GM19023 (cell line): ENCODE results near the gene WDR77.

Experiments used
- ATAC-seq: cut with Tn5 transposase; IDR thresholded peaks from one replicate; pipeline ENCODE4 v1.9.1; 2021; ENCODE audit warnings: mild to moderate bottlenecking, moderate library complexity; ENCODE audit not compliant: unreplicated experiment

WDR77 gene

GRCh38 chr1:111470596-111470995 is 21.5 kb upstream of the WDR77 start:
- no peak for ATAC-seq

DNA sequence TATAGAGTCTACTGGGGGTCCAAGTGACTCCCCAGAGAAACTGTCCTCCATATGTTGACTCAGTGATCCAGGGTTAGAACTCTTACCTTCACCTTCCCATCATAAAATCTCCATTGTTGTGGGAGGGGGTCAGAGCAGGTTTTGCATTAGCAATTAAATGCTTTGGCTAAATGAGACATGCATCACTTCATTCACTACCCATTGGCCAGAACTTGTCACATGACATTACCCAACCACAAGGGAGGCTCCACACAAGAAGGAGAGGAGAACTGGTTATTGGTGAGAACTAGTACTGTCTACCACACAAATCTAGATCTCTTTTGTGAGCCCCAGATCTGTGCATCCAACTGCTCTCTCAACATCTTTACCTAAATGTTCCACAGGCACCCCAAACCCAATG is 20.5 kb upstream of the WDR77 start:
- no peak for ATAC-seq

DNA sequence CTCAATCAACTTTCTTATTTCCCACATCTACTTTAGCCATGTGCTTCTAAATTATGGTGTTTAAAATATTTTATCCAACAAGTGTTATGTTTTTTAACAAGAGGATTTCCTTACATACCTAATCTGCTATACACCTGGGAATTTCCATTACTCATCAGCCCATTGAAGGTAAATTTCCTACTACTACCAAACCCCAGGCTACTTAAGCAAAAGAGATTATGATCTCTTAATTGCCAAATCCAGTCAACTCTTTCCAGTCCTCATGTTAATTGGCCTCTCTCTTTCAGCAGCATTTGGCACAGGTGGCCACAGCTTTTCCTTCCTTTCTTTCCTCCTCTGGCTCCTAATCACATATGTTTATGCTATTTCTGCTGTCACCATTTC is 19.7 kb upstream of the WDR77 start:
- ATAC-seq, result no peak

- no peak for ATAC-seq
Observed at GRCh38 chr1:111467865-111468716, 19.0 kb upstream of the WDR77 start.

GRCh38 chr1:111466480-111466879 is 17.4 kb upstream of the WDR77 start:
- ATAC-seq, result no peak

- no peak for ATAC-seq
Observed at GRCh38 chr1:111465754-111466153, 16.7 kb upstream of the WDR77 start.

DNA sequence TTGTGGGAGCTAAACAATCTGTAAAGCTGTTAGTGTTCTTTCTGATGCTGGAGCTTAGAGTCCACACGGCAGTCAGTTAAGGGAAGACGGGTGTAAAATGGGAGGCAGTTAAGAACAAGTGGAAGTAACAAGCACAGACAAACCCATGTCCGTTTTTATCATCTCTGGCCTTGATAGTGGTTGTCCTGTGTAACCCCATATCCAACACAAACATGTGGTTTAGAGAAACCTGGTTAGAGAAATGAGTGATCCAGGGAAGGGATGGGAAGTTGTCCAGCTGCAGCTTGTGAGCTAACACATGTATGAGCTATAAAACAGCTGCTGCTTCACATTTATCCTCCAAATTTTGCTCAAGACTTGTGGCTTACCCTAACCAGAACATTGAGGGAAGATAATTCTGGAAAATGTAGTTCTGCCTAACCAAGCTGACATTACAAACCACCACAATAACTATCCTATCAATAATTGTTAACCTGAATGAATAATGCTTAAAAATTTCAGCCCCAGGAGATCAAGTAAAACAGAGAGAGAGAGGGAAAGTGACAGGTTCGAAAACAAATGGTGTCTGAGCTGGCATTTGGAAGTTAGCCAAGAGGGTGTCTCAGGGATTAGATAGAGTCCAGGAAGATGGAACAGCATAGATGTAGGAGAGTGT is 14.1 kb upstream of the WDR77 start:
- no peak for ATAC-seq

GRCh38 chr1:111462370-111463028 is 13.4 kb upstream of the WDR77 start:
- no peak for ATAC-seq

GRCh38 chr1:111461765-111462164 is 12.7 kb upstream of the WDR77 start:
- ATAC-seq, result no peak

DNA sequence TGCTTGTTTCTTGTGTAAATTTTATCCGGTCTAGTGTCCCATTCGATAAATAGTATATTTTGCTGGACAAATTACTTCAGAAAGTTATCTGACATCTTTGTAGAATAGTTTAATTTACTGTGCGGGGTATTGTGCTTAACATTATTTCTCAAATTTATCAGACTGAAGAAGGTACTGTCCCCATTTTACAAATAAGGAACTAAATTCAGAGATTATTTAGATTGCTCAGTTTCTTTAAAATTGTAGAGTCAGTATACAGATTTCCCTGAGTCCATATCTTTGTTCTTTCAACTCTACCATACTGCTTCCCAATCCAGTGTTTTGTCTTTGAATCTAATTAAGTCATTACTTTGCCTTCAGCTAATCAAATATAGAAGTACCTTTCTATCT is 6.6 kb upstream of the WDR77 start:
- no peak for ATAC-seq

DNA sequence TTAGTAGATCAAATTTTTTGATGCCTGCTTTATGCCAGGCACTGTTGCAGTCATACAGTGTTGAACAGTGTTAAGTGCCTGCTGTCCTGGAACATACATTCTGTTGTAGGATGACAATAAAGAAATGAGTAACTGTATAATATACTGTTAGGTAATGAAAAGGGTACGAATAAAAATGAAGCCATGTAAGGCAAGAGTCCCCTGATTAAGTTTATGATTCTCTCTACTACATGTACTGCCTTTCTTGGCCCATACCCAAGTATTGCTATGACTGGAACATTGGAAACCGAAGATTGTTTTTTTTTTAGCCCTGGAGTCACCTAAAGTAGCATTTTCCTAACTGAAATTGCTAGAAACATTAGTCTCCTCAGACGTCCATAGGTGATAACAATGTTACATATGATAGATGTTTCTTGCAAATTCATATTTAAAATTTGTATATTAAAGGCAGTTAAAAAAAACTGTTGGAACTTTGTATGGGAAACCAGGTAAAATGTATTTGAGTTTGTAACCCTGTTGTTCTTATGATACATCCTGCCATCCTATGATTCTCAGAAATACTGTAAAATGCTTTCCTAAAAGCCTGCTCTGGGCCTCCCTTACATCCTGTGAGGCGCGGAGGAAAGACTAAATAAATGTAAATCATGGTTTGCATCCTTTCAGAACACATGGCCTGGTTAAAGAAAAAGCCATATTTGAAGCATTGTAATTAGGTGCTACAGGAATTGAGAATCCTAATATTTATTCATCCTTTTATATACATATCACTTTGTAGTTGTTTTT is 6.0 kb upstream of the WDR77 start:
- ATAC-seq, result no peak

GRCh38 chr1:111453706-111454105 is 4.7 kb upstream of the WDR77 start:
- no peak for ATAC-seq

GRCh38 chr1:111452581-111452980 is 3.5 kb upstream of the WDR77 start:
- ATAC-seq, result no peak

DNA sequence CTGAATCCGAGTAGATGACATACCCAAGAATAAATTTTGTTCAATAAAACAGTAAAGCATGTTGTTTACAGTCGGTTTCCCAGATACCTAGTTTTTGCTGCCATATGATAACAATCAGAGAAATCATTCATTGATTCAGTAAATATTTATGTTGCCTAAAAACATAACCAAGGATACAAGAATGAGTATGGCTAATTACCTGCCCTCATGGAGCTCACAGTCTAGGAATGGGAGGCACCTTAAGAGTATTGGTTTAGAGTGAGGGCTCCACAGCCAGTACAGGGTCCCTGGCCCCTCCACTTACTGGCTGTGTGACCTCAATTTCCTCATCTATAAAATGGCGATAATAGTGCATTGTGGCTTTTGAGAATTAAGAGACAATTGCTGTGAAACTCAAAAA is 1.1 kb upstream of the WDR77 start:
- no peak for ATAC-seq

DNA sequence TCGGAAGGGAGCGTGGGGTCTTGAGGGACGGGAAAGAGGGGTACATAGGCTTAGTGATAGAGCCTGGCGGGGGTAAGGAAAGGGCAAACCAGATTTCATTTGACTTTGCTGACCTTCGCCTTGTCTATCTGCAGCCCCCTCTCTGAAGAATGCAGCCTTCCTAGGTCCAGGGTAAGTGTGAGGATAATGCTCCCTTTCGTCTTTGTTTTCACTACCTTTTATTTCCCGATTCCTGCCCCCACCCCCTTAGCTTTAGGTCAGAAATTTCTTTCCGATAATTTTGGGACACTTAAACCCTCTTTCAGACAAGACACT is 604 bp upstream of the WDR77 start:
- ATAC-seq, result no peak

DNA sequence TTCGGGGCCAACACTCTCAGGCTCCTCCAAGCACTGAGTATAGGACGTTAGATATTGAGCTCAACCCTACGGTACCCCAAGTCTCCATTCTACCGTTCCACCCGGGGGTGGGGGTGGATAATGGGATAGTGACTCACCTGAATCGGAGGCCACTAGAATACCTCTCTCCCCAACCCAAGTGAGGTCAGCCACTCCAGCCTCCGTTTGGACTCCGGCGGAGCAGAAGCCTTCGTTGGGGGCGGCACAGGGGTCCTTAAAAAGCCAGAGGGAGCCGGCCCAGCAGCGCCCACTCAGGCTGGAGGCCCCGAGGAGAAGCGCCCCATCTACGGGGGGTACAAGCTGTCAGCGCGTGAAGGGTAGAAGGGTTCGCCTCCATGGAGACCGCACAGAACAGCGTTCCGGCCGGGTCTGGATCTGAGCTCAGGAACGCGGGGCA is 556 bp downstream of the WDR77 start:
- no peak for ATAC-seq

DNA sequence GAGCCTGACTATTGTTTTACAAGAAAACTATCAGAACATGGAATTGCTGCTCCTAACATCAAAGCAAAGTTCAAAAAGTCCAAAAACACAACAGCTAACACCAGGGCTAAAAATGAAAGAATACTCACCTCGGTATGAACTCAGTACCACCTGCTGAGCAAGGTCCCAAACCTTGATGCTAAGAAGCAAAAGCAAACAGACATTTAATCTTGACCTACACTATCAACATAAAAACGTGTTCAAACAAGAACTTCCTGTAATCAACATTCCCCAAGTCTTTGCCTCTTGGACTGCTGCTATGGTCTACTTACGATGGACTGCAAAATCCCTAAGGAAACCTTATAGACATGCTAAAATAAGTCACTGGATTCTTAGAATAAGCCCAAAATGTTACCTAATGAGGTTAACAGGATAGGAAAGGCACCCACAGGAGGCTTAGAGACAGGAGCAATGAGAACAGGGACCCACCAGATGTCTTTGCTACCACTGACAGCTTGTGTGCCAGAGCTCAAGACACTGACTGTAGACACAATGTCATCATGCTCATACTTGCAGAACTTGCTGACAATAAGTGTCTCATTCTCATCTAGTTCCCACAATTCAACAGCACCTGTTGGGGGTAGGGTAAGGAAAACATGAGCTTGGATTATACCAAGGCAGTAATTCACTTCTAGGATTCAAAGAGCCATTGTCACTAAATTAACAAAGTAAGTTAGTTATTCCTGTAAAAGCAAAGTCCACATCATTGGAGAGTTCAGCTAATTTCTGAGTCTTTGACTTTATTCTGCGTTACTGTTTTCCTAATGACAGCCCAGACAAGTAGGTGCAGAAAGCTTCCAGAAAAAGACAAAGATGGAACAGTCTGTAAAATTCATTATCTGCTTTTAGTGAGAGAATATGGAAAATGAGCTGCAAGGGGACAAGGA is 1.8 kb downstream of the WDR77 start:
- ATAC-seq, result no peak

- no peak for ATAC-seq
Observed at GRCh38 chr1:111446546-111446945, 2.5 kb downstream of the WDR77 start.

DNA sequence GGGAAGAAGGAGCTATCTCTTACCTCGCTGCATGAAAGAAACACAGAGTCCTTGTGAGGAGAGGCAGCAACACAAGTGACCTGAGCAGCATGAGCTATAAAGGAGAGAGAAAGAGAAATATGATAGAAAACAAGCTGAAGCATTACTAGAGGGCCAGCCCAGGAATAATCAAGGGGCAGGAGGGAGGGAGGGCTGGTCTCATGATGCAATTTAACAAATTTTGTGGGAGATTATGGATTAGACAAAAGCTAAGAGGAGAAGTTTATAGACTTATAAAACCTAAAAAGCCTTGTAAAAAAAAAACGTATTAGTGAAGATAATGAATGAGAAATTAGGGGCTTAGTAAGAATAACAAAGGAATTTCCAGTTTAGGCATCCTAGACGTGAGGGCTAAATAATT is 5.0 kb downstream of the WDR77 start:
- ATAC-seq, result no peak

DNA sequence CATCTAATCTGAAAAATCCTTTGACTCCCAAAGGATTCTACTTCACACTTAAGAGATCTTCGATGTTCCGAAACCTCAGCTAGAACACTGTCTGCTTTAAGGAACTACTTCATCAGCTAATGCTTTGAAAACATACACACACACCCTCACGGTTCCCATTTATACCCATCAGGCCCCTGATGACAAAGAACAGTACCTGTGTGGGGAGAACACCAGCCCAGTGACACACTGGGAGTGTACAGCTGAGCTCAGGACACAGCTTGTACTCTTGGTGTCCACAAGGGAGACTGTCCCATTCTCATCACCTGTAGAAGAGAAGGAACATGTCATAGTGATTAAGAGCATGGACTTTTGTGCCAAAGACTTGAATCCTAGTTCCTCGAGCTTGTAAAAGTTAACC is 6.6 kb downstream of the WDR77 start:
- ATAC-seq, result no peak
